ENCODE results near the gene ROR1.

The ROR1 gene

DNA sequence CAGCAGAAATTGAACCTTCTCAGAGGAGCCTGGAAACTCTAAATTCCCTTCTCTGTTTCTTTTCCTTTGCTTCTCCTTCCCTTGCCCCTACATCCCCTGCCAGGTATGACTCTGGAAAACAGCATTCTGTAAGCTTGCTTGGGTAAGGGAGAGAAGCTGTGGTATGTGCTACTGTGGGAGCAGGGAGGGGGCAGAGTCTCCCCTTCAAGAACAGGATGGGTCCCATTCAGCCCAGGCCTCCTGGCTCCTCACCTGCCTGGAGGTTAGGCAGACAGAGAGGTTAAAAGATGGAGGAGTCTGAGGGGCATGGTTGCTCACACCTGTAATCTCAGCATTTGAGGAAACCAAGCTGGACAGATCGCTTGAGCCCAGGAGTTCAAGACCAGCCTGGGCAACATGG, 389.0 kb downstream of the ROR1 start:
- no peak for DNase-seq

- DNase-seq: no peak
Measured at GRCh38 chr1:64163431-64163830, 389.6 kb downstream of the ROR1 start.

DNA sequence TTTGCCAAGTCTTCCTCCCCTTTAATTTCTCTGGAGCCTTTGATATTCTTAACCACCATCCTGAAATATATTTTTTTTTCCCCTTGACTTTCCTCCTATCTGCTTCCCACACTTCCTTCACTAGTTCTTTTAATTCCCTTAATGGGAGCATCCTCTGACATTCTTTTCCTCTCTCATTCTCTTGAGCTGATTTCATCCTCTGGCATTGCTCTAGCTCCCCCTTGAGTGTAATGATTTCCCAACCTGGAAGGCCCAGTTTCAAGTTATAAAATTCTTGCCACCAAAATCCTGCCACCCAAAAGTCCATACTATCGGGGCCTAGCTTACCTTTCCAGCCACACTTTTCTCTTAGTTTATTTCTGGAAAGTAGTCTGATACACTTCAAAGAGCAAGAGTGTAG, 390.2 kb downstream of the ROR1 start:
- no peak for DNase-seq

DNA sequence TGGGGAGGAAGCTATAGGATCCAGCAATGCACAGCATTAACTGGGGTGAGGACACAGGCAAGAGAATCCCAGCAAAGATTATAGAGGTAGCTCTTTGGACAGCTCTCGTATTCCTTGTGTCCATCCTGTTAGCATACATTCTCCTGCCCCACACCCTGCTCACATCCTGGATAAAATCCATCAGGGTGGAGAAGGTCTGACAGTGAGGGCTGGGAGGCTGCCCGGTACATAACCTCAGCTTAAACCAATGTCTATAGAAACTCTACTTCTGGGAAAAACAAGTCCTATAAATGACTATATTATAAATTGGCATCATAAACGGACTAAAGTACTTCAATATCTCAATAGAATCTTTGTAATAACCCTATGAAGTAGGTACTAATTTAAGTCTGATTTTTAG, 392.8 kb downstream of the ROR1 start:
- no peak for DNase-seq

DNA sequence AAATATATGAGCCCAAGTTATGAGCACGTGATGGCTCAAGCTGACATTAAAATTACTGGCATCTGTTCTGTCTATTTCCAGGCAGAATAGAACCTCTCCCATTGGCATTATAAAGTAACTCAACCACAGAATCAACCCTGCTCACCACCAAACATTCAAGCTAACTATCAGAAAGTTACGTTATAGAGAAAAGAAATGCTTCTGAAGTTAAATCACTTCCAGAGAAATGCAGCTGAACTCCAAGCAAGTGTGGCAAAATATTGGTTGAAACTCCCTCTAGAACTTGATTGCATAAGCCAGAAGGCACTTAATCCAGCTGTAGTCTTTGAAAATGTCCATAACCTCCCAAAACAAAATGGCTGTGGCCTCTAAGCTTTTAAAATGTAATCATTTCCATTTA, 393.4 kb downstream of the ROR1 start:
- no peak for DNase-seq

- no peak for DNase-seq
Measured at GRCh38 chr1:64171246-64171645, 397.4 kb downstream of the ROR1 start.

GRCh38 chr1:64171797-64172281, 398.0 kb downstream of the ROR1 start:
- DNase-seq: no peak

DNA sequence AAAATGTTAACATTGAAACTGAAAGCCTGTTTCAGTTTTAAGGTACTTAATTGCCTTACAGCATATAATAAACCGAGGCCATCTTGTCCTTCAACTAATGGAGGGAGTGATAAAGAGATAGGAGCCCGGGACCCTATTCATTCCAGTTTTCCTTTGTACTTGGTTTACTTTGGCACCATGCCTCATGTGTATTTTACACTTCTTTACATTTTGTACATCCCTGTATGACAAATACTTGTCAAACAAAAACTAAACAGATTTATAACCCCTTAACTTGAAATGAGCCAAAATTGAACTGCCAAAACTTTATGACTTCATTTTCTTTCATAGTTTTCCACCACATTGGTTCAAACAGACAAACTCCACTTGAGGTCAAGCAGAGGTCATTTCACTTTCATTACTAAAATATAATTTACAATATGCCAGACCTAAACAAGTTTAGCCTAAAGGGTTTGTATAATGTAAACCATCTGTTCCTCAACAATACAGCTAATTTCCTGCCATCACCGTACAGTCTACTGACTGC, 398.7 kb downstream of the ROR1 start:
- no peak for DNase-seq

DNA sequence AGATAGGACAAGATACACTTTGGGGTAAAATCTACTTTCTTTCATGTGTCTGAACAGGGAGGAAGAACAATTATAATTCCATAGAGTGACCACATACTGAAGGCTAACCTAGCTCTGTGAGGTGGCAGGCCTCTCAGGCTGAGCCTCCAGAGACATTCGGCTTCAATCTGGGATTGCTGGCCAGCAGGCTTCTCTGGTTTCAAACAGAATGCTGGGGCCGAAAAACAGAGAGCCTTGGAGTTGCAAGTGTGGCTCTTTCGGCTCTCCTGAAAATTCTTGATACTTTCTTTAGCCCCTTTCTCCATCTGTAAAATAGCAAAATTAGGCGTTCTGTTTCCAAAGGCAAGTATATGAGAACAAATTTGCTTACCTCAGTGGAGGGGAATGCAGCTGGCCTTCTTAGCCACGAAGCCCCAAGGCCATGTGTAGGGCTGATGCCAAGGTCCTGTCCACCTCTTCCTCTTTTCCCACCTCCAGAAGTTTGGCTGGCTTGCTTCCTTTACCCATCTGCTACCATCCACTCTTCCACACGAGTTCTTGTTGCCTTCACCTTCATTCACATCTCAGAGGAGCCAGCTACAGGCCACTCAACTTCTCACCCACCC, 399.6 kb downstream of the ROR1 start:
- no peak for DNase-seq

DNA sequence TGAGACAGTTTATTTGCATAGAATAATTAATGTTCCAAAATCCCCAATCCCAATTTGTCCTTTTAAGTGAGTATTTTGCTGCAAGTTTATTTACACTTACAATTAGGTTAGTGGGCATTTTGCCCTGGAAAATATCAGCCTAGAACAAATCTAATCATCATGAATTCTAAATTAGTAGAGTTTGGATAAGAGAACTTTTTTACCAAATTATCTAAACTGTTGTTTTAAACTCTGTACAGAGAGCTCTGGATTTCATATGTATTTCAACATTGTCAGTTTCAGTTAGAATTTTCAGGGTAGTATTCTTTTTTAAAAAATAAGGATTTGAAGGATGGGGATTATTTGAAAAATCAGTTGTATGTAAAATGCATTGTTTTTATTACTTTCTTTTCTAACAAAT, 401.8 kb downstream of the ROR1 start:
- no peak for DNase-seq

DNA sequence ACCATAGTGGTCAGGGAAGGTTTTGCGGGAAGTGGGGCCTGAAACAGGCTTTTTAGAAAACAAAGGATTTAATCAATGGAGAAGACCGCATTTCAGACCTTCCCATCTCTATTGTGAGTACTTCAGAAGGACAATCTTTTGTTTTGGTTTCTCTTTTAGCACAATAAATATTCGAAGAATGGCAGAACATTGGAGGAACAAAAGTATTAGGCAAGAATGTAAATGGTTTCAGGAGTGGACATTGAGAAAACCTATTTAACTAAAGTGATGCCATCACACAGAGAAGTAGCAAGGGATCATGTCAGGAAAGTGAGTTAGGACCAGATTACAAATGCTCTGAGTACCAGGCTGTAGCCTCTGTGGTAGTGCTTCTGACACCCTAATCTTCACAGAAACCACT, 402.8 kb downstream of the ROR1 start:
- no peak for DNase-seq

DNA sequence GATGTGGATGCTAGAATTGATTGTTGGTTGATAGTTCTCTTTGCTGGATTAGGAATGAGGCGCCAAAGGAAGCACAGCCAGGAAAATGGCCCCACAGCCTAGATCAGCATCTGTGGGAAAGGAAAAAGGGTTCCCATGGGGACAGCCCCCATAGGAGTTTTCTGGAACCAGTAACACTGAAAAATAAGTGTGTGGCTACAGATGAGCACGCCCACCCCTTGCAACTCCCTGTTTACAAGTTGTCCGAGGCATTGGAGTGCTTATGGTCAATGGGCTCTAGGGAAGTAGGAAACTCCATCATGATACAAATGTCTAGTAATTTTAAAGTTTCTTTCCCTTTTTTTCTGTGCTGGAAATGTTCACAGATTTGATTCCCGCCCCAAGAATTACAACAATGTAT, 405.8 kb downstream of the ROR1 start:
- no peak for DNase-seq

DNA sequence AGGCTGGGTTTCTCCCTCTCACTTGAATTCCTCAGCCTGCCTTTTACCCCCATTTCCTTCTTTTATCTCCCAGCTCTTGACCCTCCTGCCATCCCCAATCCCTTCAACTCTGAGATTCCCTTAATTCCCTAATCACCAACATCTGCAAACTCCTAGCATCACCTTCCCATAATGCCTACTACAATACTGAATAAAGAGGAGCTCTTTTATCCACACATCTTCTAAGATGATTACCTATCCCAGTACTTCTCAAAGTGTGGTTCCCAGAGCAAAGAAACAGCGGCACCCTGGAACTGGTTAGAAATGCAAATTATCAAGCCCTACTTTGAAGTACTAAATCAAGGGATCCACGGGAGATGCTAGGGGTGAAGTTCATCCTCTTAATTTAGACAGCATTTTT, 408.4 kb downstream of the ROR1 start:
- no peak for DNase-seq

- no peak for DNase-seq
Measured at GRCh38 chr1:64183395-64184002, 409.7 kb downstream of the ROR1 start.

DNA sequence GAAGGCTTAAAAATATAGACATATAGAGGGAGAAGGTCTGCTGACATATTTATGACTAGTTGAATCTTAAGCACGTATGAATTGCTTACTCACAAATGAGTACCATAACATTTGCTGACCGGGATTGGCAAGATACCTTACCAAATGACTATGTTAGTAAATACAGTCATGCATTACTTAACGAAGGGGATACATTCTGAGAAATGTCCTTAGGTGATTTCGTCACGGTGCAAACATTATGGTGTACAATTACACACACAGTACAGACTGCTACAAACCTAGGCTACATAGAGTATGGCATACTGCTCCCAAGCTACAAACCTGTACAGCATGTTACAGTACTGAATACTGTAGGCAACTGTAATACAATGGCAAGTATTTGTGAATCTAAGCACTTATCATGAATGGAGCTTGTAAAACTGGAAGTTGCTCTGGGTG, 410.2 kb downstream of the ROR1 start:
- DNase-seq: no peak

- DNase-seq: no peak
Measured at GRCh38 chr1:64186138-64186897, 412.5 kb downstream of the ROR1 start.

- DNase-seq: no peak
Measured at GRCh38 chr1:64186898-64187280, 413.1 kb downstream of the ROR1 start.

DNA sequence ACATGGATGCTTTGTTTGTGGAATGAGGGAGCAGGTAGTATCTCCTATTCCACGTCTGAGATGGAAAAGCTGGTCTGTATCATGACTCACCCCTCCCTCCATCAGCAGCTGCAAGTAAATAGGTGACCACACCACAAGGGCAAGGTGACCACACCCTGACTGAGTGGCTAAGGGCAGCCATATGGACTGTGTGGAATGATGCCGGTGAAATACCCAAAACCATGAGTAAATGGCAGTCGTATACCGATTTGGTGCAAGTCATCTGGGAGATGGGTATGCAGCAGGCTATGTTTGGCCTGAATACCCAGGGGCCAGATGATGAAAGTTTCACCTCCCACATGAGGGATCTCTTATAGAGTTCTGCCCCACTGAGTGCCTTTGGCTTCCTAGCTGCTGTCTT, 413.8 kb downstream of the ROR1 start:
- no peak for DNase-seq

- no peak for DNase-seq
Measured at GRCh38 chr1:64192290-64192689, 418.5 kb downstream of the ROR1 start.

DNA sequence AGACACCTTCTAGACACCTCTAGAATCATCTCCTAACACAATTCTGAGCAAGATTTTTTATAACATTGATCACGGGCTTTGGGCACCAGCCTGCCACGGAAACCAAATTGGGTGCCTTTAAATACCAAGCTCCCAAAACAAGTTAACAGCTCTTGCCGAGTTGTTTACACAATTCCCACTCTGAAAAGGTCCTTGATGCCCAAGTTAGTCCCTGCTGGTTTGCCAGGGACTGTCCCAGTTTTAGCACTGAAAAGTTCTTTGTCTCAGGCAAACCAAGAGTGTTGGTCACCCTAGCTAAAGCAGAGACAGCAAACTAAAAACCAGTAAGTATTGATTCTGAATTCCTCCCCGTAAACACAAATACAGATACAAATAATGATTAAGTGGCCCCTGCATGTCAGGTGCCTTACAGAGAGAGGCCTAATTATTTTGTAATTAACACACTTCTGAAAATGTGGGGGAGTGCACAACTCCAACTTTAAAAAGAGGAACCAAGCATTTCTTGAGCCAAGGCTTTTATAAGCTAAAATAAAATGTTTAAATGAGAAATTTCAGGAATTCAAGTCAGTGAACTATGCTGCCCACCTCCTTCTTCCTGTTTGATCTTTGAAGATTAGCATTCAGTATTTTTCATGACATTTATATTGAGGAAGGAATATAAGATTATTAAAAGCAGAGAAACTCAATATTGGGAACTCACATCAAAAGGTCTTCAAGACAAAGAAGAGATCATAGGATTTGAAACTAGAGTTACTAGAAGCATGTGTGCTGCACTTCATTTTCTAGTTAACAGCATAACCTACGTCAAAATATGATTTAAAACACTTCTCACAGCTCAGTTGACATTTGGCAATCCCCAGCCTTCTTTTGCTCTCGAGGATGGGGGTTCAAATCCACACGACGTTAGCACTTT, 420.6 kb downstream of the ROR1 start:
- DNase-seq: no peak

DNA sequence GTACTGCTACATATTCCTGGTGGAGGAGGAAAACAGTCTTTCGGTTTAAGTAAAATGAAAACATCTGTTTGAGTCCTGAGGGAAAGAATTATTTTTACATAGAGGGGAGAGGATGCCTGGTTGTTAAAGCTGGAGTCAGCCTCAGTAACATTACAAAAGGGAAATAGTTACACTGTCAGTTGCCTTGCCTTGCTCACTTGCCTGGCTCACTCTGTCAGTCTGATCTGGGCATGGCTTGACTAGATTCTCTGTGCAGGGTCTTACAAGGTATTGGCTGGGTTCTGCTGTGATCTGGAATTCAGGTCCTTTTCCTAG, 421.2 kb downstream of the ROR1 start:
- DNase-seq: no peak

GRCh38 chr1:64196074-64196870, 422.5 kb downstream of the ROR1 start:
- DNase-seq: no peak
